Measurements from ENCODE around the gene RNF181.

- no peak for TF ChIP-seq CTCF (IDR thresholded peaks at IDR 0.05)
- no peak for TF ChIP-seq POLR2A (IDR thresholded peaks at IDR 0.05)
Observed at GRCh38 chr2:85566265-85566664, 29.3 kb upstream of the RNF181 start.
